Muscle layer of duodenum (tissue), 2 donors: ENCODE results near the gene ACAD9.

Source experiments
- H3K27ac ChIP-seq: one replicate; pipeline ENCODE4 v1.7.0; 2013; ENCODE audit warnings: mild to moderate bottlenecking, low read length
- H3K27me3 ChIP-seq: one replicate; pipeline ENCODE4 v1.7.0; 2013; ENCODE audit warnings: low read depth, mild to moderate bottlenecking, control low read depth, low read length
- H3K36me3 ChIP-seq, 2 donors: one replicate each; pipeline ENCODE4 v1.7.0; 2013; ENCODE audit warnings: low read length in 2 of 2, control low read depth in 1 of 2, mild to moderate bottlenecking in 1 of 2; ENCODE audit not compliant: insufficient read depth in 2 of 2, control insufficient read depth in 1 of 2
- H3K4me1 ChIP-seq, 2 donors: one replicate each; pipeline ENCODE4 v1.7.0; 2013; ENCODE audit warnings: low read length in 2 of 2, mild to moderate bottlenecking in 2 of 2, control low read depth in 1 of 2, moderate library complexity in 1 of 2; ENCODE audit not compliant: insufficient read depth in 2 of 2, control insufficient read depth in 1 of 2
- H3K4me3 ChIP-seq, 2 donors: one replicate each; pipeline ENCODE4 v1.7.0; 2013; ENCODE audit warnings: low read length in 2 of 2, low read depth in 1 of 2, mild to moderate bottlenecking in 1 of 2
- H3K9me3 ChIP-seq, 2 donors: one replicate each; pipeline ENCODE4 v1.7.0; 2013; ENCODE audit warnings: low read length in 2 of 2, control low read depth in 1 of 2, mild to moderate bottlenecking in 1 of 2; ENCODE audit not compliant: control insufficient read depth in 1 of 2
- donor health status: healthy.

The ACAD9 gene

DNA sequence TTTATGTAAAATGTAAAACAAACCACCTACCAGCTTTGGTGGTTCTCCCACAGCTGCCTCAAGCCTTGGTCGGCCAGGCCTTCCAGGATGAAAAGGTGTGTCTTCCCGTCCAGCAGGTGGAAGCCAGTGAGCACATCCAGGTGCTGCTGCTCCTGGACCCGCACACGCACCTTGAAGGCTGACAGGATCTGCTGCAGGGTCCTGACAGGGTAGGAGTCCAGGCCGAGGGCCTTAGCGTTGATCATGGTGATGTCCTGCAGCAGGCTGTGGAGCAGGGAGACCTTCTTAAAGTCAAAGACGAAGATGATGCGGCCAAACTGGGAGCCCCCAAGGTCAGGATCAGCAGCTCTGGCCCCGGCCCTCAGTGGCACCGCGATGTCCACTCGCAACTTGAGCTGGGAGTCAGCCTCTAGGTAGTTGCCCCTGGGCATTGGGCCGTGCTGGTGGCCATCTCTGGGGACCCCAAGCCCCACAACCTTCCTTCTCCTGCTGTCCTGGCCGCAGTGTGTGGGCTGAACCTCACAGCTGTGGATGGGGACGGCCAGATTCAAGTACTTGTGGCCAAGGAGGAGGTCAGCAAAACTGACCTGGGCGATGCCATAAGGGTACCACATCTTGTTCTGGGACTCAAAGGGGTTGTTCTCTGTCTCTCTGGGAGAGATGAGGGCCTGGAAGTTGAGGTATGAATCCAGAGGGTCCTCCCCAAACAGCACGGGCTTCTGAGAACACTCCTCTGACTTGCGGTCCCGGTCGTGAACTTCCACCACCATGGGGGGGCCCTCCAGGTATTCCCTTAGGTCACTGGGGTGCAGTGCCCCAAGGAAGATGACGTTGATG, 65.8 kb downstream of the ACAD9 start:
- H3K4me3 ChIP-seq: no peak overlapping the region
- H3K27ac ChIP-seq: no peak overlapping the region

DNA sequence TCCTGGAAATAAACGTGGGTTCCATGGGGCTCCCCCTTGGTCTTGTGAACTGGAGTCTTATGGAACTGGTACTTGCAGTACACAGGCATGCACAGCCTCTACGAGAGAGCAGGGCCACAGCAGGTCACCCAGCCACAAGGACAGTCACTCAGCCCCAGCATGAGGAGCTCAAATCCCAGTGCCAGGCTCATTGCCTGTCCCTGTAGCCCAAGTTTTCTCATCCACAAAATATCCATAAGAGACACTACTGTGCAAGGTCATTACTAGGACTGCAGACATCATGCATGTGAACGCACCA, 66.4 kb downstream of the ACAD9 start:
- Histone ChIP-seq H3K9me3 (no peaks in the 10 kb centered on the region), H3K4me3 (no peak overlapping the region), H3K36me3 (no peaks in the 10 kb centered on the region), H3K27me3 (no peaks in the 10 kb centered on the region), H3K4me1 (no peaks in the 10 kb centered on the region), H3K27ac (no peak overlapping the region)

More for the DNA sequence above, 65.8 kb downstream of the ACAD9 start:
- Histone ChIP-seq H3K27me3 (no peaks in the 10 kb centered on the region), H3K9me3 (no peaks in the 10 kb centered on the region), H3K36me3 (no peaks in the 10 kb centered on the region), H3K4me1 (no peaks in the 10 kb centered on the region)

DNA sequence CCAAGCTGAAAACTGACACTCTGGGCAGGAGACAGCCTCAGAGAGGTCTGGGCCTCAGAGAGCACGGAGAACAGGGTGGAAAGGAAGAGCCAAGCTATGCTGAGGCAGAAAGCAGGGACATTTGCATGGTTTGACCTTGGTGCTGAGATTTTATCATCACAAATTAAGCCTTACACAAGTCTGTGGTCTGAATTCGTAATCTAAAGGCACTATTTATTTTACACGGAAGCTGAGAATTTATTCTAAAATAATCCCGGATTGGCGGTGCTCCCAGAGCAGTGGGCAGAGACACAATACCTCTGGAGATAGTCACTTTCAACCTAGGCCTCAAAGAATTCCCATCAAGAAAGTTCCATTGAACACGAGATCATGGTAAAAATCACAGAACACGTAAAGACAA, 67.0 kb downstream of the ACAD9 start:
- Histone ChIP-seq H3K27ac (no peak overlapping the region), H3K4me3 (no peak overlapping the region)

DNA sequence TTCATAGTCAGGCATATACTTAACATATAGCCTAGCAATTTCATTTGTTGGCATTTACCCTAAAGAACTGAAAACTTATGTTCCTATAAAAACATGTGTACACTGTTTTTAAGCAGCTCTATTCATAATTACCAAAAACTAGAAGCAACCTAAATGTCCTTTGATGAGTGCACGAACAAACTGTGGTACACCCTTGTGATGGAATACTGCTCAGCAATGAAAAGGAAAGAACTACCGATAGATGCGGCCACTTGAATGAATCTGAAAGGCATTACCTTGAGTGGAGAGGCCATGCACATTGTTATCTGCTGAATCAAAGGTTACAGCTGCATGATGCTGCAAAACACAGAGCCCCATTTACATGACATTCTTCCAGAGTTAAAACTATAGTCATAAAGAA, 69.7 kb downstream of the ACAD9 start:
- Histone ChIP-seq H3K4me3 (no peak overlapping the region), H3K9me3 (no peaks in the 10 kb centered on the region), H3K36me3 (no peaks in the 10 kb centered on the region), H3K4me1 (no peaks in the 10 kb centered on the region), H3K27me3 (no peaks in the 10 kb centered on the region), H3K27ac (no peak overlapping the region)

More for the DNA sequence above, 67.0 kb downstream of the ACAD9 start:
- Histone ChIP-seq H3K27me3 (no peaks in the 10 kb centered on the region), H3K4me1 (no peaks in the 10 kb centered on the region), H3K36me3 (no peaks in the 10 kb centered on the region), H3K9me3 (no peaks in the 10 kb centered on the region)

DNA sequence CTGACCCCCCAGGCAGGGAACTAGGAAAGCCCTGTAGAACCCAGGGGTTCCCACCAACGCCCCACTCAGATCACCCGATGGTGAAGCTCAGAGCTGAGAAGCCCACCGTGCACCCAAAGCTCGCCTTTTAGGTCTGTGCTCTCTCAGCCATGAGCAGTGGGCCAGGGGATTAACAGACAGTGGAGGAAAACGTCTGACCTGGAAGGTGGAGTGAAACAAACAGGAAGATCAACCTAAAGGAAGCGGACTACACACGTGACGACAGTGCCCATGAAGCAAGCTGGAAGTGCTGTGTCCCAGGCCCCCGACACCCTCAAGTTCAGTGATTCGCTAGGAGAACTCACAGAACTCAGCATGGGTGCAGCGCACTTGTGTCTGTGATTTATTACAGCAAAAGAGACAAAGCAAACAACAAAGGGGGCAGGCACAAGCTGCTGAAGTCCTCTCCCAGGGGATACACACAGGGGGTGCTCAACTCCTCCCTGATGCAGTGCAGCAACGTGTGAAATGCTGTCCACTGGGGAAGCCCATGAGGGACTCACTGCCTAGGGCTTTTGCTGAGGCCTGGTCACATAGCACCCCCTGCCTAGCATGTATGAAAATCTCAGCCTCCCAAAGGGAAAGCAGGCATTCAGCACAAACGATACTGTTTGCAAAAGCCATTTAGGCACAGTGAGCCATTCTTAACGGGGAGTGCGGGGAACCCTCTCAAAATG, 71.0 kb downstream of the ACAD9 start:
- Histone ChIP-seq H3K4me1 (no peaks in the 10 kb centered on the region), H3K9me3 (no peaks in the 10 kb centered on the region), H3K27me3 (no peaks in the 10 kb centered on the region), H3K27ac (no peak overlapping the region), H3K36me3 (no peaks in the 10 kb centered on the region), H3K4me3 (no peak overlapping the region)

DNA sequence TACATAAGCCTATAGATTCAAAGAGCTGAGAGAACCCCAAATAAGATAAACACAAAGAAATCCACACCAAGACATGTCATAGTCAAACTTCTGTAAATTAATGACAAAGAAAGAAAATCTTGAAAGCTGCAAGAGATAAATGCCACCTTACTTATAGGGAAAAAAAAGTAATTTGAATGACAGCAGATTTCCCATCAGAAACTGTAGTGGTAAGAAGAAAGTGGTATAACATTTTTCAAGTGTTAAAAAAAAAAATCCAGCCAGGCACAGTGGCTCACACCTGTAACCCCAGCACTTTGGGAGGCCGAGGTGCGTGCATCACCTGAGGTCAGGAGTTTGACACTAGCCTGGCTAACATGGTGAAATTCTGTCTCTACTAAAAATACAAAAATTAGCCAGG, 77.0 kb downstream of the ACAD9 start:
- peaks cover 0 to 5% of the 10 kb centered on the region in 2 donors for H3K9me3 ChIP-seq
- no peaks in the 10 kb centered on the region for H3K27me3 ChIP-seq
- H3K27ac ChIP-seq: no peak overlapping the region
- H3K36me3 ChIP-seq: no peaks in the 10 kb centered on the region
- H3K4me3 ChIP-seq: no peak overlapping the region
- H3K4me1 ChIP-seq: no peaks in the 10 kb centered on the region
